Activated T-cell treated with anti-CD3 and anti-CD28 coated beads, Interleukin-2, amount 50 U/mL, for 4 hours (primary cell): ENCODE data around the gene INPP4B. TPM values are rescaled to one million over a fixed set of nuclear protein-coding genes. Genes with fewer than 3 reads are reported as not detected.

Source experiments
- ATAC-seq, 2 donors: fragments of 200-7000 bp; cut with Tn5 transposase; one replicate each; pipeline ENCODE4 v1.10.0; 2021
- DNase-seq: peaks from one replicate; pipeline ENCODE4 v3.0.0-alpha.2; 2020
- H3K27me3 Mint-ChIP-seq: one replicate; pipeline ENCODE4 v1.8.0; 2021; ENCODE audit warnings: low read depth, mixed read lengths
- H3K36me3 Mint-ChIP-seq: one replicate; pipeline ENCODE4 v1.8.0; 2022; ENCODE audit warnings: mixed read lengths; ENCODE audit not compliant: insufficient read depth
- H3K4me1 Mint-ChIP-seq: one replicate; pipeline ENCODE4 v1.8.0; 2021; ENCODE audit warnings: low read depth, mixed read lengths
- H3K4me3 Mint-ChIP-seq: one replicate; pipeline ENCODE4 v1.8.0; 2021; ENCODE audit warnings: mild to moderate bottlenecking, moderate library complexity, mixed read lengths
- H3K9me3 Mint-ChIP-seq: one replicate; pipeline ENCODE4 v1.8.0; 2021; ENCODE audit warnings: mixed read lengths
- total RNA-seq, 3 donors: library from RNA; stranded (reverse); gene quantifications; one replicate each; pipeline ENCODE4 v1.2.1, GENCODE V29; 2021

Gene INPP4B
- total RNA-seq, 3 donors from 2014 or later: 93.2 to 99.0 (median 93.4) TPM

- H3K27me3 Mint-ChIP-seq: no peaks in the 10 kb centered on the region
- H3K4me1 Mint-ChIP-seq: peaks cover 52% of the 10 kb centered on the region
- H3K4me3 Mint-ChIP-seq: peak overlapping the region; percentile 3
- peaks cover 57% of the 10 kb centered on the region for H3K36me3 Mint-ChIP-seq
- DNase-seq (no peak), ATAC-seq (peak; percentile 72 to 81)
- H3K9me3 Mint-ChIP-seq: peaks cover 3% of the 10 kb centered on the region
These were observed 263.8 kb downstream of the INPP4B start for GRCh38 chr4:142582340-142582739.

GRCh38 chr4:142581881-142582280 is 264.2 kb downstream of the INPP4B start:
- Mint-ChIP-seq H3K36me3 (peaks cover 58% of the 10 kb centered on the region), H3K4me3 (peak overlapping the region; percentile 3), H3K4me1 (peaks cover 53% of the 10 kb centered on the region), H3K9me3 (peaks cover 3% of the 10 kb centered on the region), H3K27me3 (no peaks in the 10 kb centered on the region)
- ATAC-seq: peak in 1 of 2 donors; percentile 23
- no peak for DNase-seq

GRCh38 chr4:142579443-142579842 is 266.7 kb downstream of the INPP4B start:
- ATAC-seq (no peak), DNase-seq (no peak)
- Mint-ChIP-seq H3K4me3 (no peak overlapping the region), H3K36me3 (peaks cover 47% of the 10 kb centered on the region), H3K4me1 (peaks cover 54% of the 10 kb centered on the region), H3K9me3 (peaks cover 3% of the 10 kb centered on the region), H3K27me3 (no peaks in the 10 kb centered on the region)

GRCh38 chr4:142574306-142574705 is 271.8 kb downstream of the INPP4B start:
- Mint-ChIP-seq H3K4me3 (peak overlapping the region; percentile 58), H3K27me3 (no peaks in the 10 kb centered on the region), H3K4me1 (peaks cover 49% of the 10 kb centered on the region), H3K36me3 (peaks cover 53% of the 10 kb centered on the region), H3K9me3 (no peaks in the 10 kb centered on the region)
- ATAC-seq: peak; percentile 68 to 73
- no peak for DNase-seq

GRCh38 chr4:142572071-142572470 is 274.0 kb downstream of the INPP4B start:
- no peaks in the 10 kb centered on the region for H3K9me3 Mint-ChIP-seq
- peak in 1 of 2 donors; percentile 27 for ATAC-seq
- H3K27me3 Mint-ChIP-seq: no peaks in the 10 kb centered on the region
- H3K4me3 Mint-ChIP-seq: peak overlapping the region; percentile 16
- H3K4me1 Mint-ChIP-seq: peaks cover 49% of the 10 kb centered on the region
- DNase-seq: no peak
- H3K36me3 Mint-ChIP-seq: peaks cover 37% of the 10 kb centered on the region

- Mint-ChIP-seq H3K27me3 (no peaks in the 10 kb centered on the region), H3K4me1 (peaks cover 51% of the 10 kb centered on the region), H3K36me3 (peaks cover 18% of the 10 kb centered on the region), H3K9me3 (no peaks in the 10 kb centered on the region), H3K4me3 (peak overlapping the region; percentile 96)
- no peak for ATAC-seq
- DNase-seq: no peak
These were observed 278.3 kb downstream of the INPP4B start for GRCh38 chr4:142567620-142568451.

GRCh38 chr4:142567199-142567598 is 278.9 kb downstream of the INPP4B start:
- H3K27me3 Mint-ChIP-seq: no peaks in the 10 kb centered on the region
- H3K4me3 Mint-ChIP-seq: peak overlapping the region; percentile 96
- H3K36me3 Mint-ChIP-seq: peaks cover 17% of the 10 kb centered on the region
- ATAC-seq: peak; percentile 71 to 72
- no peaks in the 10 kb centered on the region for H3K9me3 Mint-ChIP-seq
- peak; percentile 29 for DNase-seq
- H3K4me1 Mint-ChIP-seq: peaks cover 53% of the 10 kb centered on the region

GRCh38 chr4:142566777-142567176 is 279.3 kb downstream of the INPP4B start:
- no peak for DNase-seq
- Mint-ChIP-seq H3K27me3 (no peaks in the 10 kb centered on the region), H3K9me3 (no peaks in the 10 kb centered on the region), H3K36me3 (peaks cover 14% of the 10 kb centered on the region), H3K4me1 (peaks cover 53% of the 10 kb centered on the region), H3K4me3 (peak overlapping the region; percentile 96)
- ATAC-seq: peak; percentile 39 to 41

- Mint-ChIP-seq H3K27me3 (no peaks in the 10 kb centered on the region), H3K9me3 (no peaks in the 10 kb centered on the region), H3K4me1 (peaks cover 55% of the 10 kb centered on the region), H3K4me3 (peak overlapping the region; percentile 96), H3K36me3 (peaks cover 14% of the 10 kb centered on the region)
- DNase-seq (no peak), ATAC-seq (no peak)
These were observed 279.9 kb downstream of the INPP4B start for GRCh38 chr4:142566243-142566642.

GRCh38 chr4:142565771-142566170 is 280.3 kb downstream of the INPP4B start:
- H3K9me3 Mint-ChIP-seq: no peaks in the 10 kb centered on the region
- peak; percentile 81 to 87 for ATAC-seq
- H3K27me3 Mint-ChIP-seq: no peaks in the 10 kb centered on the region
- peaks cover 50% of the 10 kb centered on the region for H3K4me1 Mint-ChIP-seq
- H3K4me3 Mint-ChIP-seq: peak overlapping the region; percentile 96
- no peak for DNase-seq
- H3K36me3 Mint-ChIP-seq: peaks cover 13% of the 10 kb centered on the region

GRCh38 chr4:142563682-142564291 is 282.3 kb downstream of the INPP4B start:
- DNase-seq (no peak), ATAC-seq (no peak)
- H3K36me3 Mint-ChIP-seq: peaks cover 8% of the 10 kb centered on the region
- H3K4me1 Mint-ChIP-seq: peaks cover 55% of the 10 kb centered on the region
- H3K9me3 Mint-ChIP-seq: no peaks in the 10 kb centered on the region
- peak overlapping the region; percentile 27 for H3K4me3 Mint-ChIP-seq
- H3K27me3 Mint-ChIP-seq: no peaks in the 10 kb centered on the region

- H3K9me3 Mint-ChIP-seq: no peaks in the 10 kb centered on the region
- H3K27me3 Mint-ChIP-seq: no peaks in the 10 kb centered on the region
- no peak for ATAC-seq
- H3K36me3 Mint-ChIP-seq: no peaks in the 10 kb centered on the region
- H3K4me1 Mint-ChIP-seq: peaks cover 72% of the 10 kb centered on the region
- peak overlapping the region; percentile 29 for H3K4me3 Mint-ChIP-seq
- DNase-seq: no peak
These were observed 286.1 kb downstream of the INPP4B start for GRCh38 chr4:142559986-142560385.

- Mint-ChIP-seq H3K27me3 (no peaks in the 10 kb centered on the region), H3K36me3 (no peaks in the 10 kb centered on the region), H3K4me3 (no peak overlapping the region), H3K9me3 (no peaks in the 10 kb centered on the region), H3K4me1 (peaks cover 70% of the 10 kb centered on the region)
- DNase-seq: no peak
- no peak for ATAC-seq
These were observed 287.2 kb downstream of the INPP4B start for GRCh38 chr4:142558851-142559250.

GRCh38 chr4:142557239-142557801 is 288.8 kb downstream of the INPP4B start:
- Mint-ChIP-seq H3K27me3 (no peaks in the 10 kb centered on the region), H3K36me3 (no peaks in the 10 kb centered on the region), H3K4me3 (peak overlapping the region; percentile 56), H3K4me1 (peaks cover 71% of the 10 kb centered on the region), H3K9me3 (no peaks in the 10 kb centered on the region)
- ATAC-seq (peak; percentile 57 to 61), DNase-seq (no peak)
